Measurements from ENCODE around the gene SLC7A4.
"Not testable (repeated sequence)": the region's sequence is repeated elsewhere in the genome, so short reads cannot be mapped to it uniquely, and the experiment has no call there.

SLC7A4 gene

GRCh38 chr22:21012446-21013407, 19.6 kb downstream of the SLC7A4 start:
- Histone ChIP-seq H3K27ac (no peak overlapping the region), H3K79me2 (no peaks in the 10 kb centered on the region), H3K36me3 (ENCODE audit: control insufficient read depth, insufficient read depth, low read length) (no peaks in the 10 kb centered on the region), H2AFZ (no peak overlapping the region), H3K4me1 (no peaks in the 10 kb centered on the region), H3K4me2 (ENCODE audit: low read length) (no peak overlapping the region), H3K27me3 (ENCODE audit: control insufficient read depth, insufficient read depth, low read length) (no peaks in the 10 kb centered on the region), H3K9me3 (ENCODE audit: control insufficient read depth, low read length) (no peaks in the 10 kb centered on the region), H3K4me3 (ENCODE audit: low read depth, low read length) (no peak overlapping the region), H3K9ac (no peak overlapping the region)
- no peak for TF ChIP-seq CTCF (IDR thresholded peaks at IDR 0.05)

GRCh38 chr22:21010426-21011113, 21.8 kb downstream of the SLC7A4 start:
- no peak overlapping the region for H3K27ac ChIP-seq
- H3K4me1 ChIP-seq = no peaks in the 10 kb centered on the region
- no peak overlapping the region for H3K4me2 ChIP-seq (ENCODE audit: low read length)
- H3K79me2 ChIP-seq = no peaks in the 10 kb centered on the region
- H3K9ac ChIP-seq = no peak overlapping the region
- H3K9me3 ChIP-seq (ENCODE audit: control insufficient read depth, low read length) = no peaks in the 10 kb centered on the region
- TF ChIP-seq CTCF (IDR thresholded peaks at IDR 0.05) = no peak
- no peaks in the 10 kb centered on the region for H3K27me3 ChIP-seq (ENCODE audit: control insufficient read depth, insufficient read depth, low read length)
- no peak overlapping the region for H2AFZ ChIP-seq
- H3K36me3 ChIP-seq (ENCODE audit: control insufficient read depth, insufficient read depth, low read length) = no peaks in the 10 kb centered on the region
- no peak overlapping the region for H3K4me3 ChIP-seq (ENCODE audit: low read depth, low read length)

- Histone ChIP-seq H3K36me3 (ENCODE audit: control insufficient read depth, insufficient read depth, low read length) (no peaks in the 10 kb centered on the region), H3K9ac (no peak overlapping the region), H3K9me3 (ENCODE audit: control insufficient read depth, low read length) (no peaks in the 10 kb centered on the region), H2AFZ (no peak overlapping the region), H3K27ac (no peak overlapping the region), H3K27me3 (ENCODE audit: control insufficient read depth, insufficient read depth, low read length) (no peaks in the 10 kb centered on the region), H3K79me2 (no peaks in the 10 kb centered on the region), H3K4me2 (ENCODE audit: low read length) (no peak overlapping the region), H3K4me1 (no peaks in the 10 kb centered on the region), H3K4me3 (ENCODE audit: low read depth, low read length) (no peak overlapping the region)
- no peak for TF ChIP-seq CTCF (IDR thresholded peaks at IDR 0.05)
Observed at GRCh38 chr22:21009638-21010425, 22.5 kb downstream of the SLC7A4 start.

- H3K36me3 ChIP-seq (ENCODE audit: control insufficient read depth, insufficient read depth, low read length); H3K4me1 ChIP-seq; H3K4me2 ChIP-seq (ENCODE audit: low read length); H3K4me3 ChIP-seq (ENCODE audit: low read depth, low read length); H3K79me2 ChIP-seq; H3K9me3 ChIP-seq (ENCODE audit: control insufficient read depth, low read length); H3K9ac ChIP-seq; H2AFZ ChIP-seq; H3K27me3 ChIP-seq (ENCODE audit: control insufficient read depth, insufficient read depth, low read length); H3K27ac ChIP-seq: not testable (repeated sequence)
Observed at GRCh38 chr22:21009208-21009607, 23.2 kb downstream of the SLC7A4 start.

- no peak overlapping the region for H3K4me2 ChIP-seq (ENCODE audit: low read length)
- H3K4me1 ChIP-seq = peaks cover 7% of the 10 kb centered on the region
- H3K9me3 ChIP-seq (ENCODE audit: control insufficient read depth, low read length) = no peaks in the 10 kb centered on the region
- no peak overlapping the region for H3K27ac ChIP-seq
- H3K79me2 ChIP-seq = no peaks in the 10 kb centered on the region
- H3K27me3 ChIP-seq (ENCODE audit: control insufficient read depth, insufficient read depth, low read length) = no peaks in the 10 kb centered on the region
- no peaks in the 10 kb centered on the region for H3K36me3 ChIP-seq (ENCODE audit: control insufficient read depth, insufficient read depth, low read length)
- no peak overlapping the region for H3K4me3 ChIP-seq (ENCODE audit: low read depth, low read length)
- no peak for TF ChIP-seq CTCF (IDR thresholded peaks at IDR 0.05)
- H3K9ac ChIP-seq = no peak overlapping the region
- H2AFZ ChIP-seq = no peak overlapping the region
Observed at GRCh38 chr22:21003782-21004181, 28.6 kb downstream of the SLC7A4 start.

All from parathyroid adenoma (tissue), 2 donors.